GM19438 (cell line): ENCODE data around the gene LEKR1.
"Not testable (repeated sequence)": the region's sequence is repeated elsewhere in the genome, so short reads cannot be mapped to it uniquely, and the experiment has no call there.

Source experiments
- ATAC-seq: cut with Tn5 transposase; IDR thresholded peaks from one replicate; pipeline ENCODE4 v1.9.1; 2021; ENCODE audit warnings: low read depth; ENCODE audit not compliant: unreplicated experiment

Gene LEKR1

DNA sequence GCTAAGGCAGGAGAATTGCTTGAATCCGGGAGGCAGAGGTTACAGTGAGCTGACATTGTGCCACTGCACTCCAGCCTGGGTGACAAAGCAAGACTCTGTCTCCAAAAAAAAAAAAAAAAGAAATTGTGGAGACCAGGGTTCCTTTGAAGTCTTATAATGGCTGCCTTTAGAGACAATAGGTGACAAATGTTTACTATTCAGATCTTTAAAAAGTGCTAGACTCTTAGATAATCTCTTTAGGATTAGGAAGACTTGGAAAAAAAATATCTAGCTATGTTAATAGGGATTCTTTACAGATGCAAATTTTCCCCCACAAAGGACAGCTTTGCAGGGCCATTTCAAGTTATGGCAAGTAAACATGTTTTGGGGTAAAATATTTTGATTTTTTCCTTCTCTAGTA lies 71.7 kb downstream of the LEKR1 start:
- ATAC-seq = not testable (repeated sequence)

DNA sequence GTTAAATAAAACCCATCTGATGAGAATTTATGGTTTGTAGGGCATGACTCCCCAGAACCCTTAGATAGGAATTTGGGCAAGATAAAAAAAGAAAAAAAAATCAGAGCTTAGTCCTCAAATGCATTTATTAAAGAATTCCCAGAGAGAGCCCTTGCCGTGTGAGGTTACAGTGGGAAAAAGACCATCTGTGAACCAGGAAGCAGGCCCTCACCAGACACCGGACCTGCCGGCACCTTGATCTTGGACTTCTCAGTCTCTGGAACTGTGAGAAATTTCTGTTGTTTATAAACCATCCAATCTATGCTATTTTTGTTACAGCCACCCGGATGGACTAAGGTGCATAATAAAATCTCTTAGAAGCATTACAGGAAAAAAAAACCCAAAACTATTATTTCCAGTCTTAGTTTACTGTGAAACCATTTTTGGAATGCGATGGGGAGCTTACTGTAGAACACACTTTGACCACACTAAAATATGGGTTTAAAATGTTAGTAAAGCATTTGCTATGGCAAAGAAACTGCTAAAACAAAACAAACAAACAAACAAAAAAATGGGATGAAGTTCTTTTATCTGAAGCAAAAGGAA lies 72.2 kb downstream of the LEKR1 start:
- no peak for ATAC-seq

DNA sequence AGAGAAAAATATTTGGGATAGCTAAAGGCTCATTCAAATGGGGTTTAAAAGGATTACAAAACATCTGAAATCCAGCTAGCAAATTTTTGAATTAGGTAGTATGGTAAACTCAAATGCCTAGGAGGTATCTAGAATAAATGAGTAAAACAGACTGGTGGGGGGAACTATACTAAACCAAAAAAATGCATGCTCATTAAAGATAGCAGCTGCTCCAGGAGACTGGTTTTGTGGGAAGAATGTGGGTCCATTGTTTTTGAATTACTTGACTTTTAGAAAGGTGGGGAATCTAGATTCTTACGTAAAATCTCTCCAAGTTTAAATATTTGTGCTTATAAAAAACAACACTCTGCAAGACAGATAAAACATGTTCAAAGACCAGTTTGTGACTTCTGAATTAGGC lies 73.8 kb downstream of the LEKR1 start:
- ATAC-seq = no peak

DNA sequence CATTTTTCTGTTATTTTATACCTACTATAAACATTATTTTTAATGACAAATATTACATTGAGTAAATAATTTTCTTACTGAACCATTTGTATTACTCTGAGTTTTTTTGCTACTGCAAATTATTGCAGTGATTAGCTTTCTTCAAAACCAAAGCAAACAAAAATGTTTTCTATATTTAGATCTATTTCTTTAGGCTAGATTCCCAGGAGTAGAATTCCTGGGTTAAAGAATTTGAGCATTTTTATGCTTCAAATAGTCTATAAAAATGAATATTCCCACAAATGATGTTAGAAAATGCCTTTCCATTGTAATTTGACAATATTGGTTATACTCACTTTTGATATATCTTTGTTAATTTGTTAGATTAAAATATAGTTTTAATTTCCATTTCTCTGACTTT lies 76.8 kb downstream of the LEKR1 start:
- no peak for ATAC-seq

DNA sequence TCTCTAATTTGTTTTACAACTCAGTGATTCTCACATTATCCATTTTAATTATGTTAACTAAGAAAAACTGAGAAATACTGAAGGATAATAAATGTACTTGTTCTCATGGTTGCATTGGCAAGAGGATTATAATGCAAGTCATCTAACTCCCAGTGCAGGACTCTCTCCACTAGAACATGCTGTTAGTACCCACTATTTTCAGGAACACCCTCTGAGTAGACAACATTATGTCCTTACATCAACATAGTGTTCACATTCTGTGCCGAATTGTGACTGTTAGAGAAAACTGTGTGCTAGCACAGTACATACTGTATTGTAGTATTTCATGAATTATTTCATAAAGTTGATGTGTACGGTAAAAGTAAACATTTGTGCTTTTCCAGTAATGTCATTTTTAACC lies 80.1 kb downstream of the LEKR1 start:
- no peak for ATAC-seq

DNA sequence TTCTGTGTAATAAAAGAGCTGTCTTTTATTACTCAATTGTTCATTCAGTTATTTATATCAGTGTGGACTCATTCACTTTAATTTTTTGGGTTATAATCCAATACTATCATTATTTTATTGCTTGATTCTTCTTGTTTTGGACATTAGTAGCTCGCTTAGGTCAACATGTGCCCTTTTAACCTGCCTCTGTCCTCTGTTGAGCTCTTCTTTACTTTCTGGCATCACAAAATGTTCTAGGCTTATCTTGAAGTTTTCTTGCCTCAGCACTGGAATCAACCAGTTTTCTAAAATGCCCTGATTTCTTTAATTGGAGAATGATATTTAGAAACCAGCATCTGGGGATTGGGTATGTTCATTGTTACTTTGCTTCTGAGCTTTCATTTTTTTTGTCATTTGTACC lies 82.2 kb downstream of the LEKR1 start:
- no peak for ATAC-seq

DNA sequence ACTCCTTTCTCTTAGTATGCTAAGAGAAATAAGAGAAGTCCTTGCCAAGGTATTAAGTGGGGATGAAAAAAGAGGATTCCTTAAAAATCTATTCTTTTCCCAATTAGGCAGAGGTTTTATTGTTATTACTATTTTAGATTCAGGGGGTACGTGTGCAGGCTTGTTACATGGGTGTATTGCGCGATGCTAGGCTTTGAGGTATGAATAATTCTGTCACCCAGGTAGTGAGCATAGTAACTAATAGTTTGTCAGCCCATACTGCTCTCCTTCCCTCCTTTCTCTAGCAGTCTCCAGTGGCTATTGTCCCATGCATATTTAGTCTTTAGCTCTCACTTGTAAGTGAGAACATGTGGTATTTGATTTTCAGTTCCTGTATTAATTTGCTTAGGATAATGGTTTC lies 83.9 kb downstream of the LEKR1 start:
- ATAC-seq = no peak

DNA sequence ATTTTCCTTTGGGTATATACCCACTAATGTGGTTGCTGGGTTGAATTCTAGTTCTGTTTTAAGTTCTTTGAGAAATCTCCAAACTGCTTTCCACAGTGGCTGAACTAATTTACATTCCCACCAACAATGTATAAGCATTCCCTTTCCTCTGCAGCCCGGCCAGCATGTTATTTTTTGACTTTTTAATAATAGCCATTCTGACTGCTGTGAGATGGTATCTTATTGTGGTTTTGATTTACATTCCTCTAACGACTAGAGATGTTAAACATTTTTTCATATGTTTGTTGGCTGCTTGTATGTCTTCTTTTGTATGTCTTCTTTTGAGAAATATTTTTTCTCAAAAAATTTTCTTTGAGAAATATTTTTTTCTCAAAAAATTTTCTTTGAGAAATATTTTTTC lies 84.7 kb downstream of the LEKR1 start:
- not testable (repeated sequence) for ATAC-seq

DNA sequence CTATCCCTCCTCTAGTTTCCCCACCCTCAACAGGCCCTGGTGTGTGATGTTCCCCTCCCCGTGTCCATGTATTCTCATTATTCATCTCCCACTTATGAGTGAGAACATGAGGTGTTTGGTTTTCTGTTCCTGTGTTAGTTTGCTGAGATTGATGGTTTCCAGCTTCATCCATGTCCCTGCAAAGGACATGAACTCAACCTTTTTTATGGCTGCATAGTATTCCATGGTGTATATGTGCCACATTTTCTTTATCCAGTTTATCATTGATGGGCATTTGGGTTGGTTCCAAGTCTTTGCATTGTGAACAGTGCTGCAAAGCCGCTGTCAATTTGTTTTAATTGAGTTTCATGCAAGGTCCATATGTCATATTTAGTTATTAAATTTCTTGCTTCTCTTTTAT lies 88.1 kb downstream of the LEKR1 start:
- ATAC-seq = not testable (repeated sequence)

DNA sequence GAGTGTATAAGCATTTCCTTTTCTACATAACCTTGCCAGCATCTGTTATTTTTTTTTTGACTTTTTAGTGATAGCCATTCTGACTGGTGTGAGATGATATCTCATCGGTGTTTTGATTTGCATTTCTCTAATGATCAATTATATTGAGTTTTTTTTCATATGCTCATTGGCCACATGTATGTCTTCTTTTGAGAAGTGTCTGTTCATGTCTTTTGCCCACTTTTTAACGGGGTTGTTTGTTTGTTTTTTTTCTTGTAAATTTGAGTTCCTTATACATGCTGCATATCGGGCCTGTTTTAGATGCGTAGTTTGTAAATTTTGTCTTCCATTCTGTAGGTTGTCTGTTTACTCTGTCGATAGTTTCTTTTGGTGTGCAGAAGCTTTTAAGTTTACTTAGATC lies 89.2 kb downstream of the LEKR1 start:
- ATAC-seq = no peak

DNA sequence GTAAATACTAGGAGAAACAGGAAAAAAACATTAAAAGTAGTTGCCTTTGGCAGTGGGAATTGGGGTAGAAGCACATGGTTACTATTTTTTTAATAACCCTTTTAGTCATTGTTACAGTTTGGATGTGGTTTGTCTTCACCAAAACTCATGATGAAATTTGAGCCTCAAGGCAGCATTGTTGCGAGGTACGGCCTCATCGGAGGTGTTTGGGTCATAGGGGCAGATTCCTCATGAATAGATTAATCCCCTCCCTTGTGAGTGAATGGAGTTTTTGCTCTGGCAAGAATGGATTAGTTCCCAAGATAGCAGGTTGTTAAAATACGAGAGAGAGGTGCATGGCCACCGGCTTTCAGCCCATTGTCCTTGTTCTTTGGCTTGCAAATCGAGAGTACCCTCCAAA lies 92.6 kb downstream of the LEKR1 start:
- ATAC-seq = no peak

DNA sequence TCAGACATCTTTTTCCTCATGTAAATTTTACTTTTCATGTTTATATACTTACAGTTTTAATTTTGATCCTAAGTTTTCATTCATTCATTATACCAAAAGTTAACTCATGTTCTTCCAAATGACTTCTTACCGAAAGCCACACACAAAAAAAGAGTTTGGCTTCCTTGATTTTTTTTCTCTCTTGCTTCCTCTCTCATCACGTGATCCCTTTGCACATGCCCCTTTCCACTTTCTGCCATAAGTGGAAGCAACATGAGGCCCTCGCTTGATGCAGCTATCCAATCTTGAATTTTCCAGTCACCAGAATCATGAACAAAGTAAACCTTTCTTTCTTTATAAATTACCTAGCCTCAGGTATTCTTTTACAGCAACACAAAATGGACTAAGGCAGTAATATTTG lies 93.7 kb downstream of the LEKR1 start:
- no peak for ATAC-seq

DNA sequence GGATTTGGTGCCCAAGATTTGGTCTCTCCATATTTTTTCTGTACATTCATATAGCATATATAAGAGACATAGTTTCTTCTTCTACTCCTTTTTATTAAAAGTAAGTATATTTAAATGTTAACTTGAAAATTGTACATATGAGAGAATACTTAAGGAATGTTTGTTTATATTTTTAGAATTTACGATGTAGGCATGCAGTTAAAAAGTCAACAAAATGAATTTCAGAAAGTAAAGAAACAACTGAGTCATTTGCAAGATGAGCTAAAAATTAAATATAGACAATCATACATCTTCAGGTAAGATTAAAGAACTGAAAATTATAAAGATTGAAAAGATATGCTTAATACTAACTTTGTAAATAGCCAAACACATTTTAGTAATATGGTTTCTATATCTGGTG lies 94.2 kb downstream of the LEKR1 start:
- ATAC-seq = no peak

DNA sequence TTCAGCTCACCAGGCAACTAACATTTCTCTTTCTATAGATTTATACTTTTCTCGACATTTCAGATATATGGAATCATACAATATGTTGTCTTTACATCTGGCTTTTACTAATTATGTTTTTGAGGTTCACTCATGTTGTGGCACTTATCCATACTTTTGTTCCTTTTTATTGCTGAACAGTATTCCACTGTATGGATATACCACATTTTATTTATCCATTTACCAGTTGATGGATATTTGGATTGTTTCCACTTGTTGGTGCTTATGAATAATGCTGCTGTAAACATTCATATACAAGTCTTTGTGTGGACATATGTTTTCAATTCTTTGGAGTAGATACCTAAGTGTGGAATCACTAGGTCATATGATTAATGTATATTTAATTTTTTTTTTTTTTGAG lies 97.2 kb downstream of the LEKR1 start:
- no peak for ATAC-seq

DNA sequence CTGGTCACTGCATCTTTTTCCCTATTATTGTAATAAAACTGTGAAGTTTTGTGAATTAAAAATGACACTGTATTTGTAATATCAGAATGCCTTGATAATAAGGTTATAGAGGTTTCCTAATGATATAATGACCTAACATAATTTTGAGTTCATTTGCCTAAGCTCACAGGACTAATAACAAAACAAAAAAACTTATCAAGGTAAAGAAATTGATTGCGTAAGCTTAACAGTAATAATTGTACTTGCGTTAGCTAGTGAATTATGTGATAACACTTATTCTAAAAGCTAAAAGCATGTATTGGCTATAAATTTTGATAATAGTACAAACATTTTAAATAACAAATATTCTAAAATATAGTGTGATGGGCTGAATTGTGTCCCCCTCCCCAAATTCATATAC lies 112.6 kb downstream of the LEKR1 start:
- no peak for ATAC-seq

DNA sequence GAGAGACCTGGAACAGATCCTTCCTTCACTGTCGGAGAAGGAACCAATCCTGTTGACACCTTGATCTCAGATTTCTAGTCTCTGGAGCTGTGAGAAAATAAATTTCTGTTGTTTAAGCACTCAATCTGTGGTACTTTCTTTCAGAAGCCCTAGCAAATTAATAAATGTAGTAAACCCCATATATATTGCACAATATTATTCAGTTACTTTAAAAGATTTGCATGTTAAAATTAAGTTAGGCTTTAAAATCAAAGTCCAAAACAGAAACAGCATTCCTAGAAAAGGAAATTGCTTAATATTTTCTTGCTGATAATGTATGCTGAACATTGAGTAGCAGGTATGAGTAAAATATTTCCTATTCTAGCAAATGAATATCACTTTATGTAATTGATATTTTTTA lies 113.2 kb downstream of the LEKR1 start:
- no peak for ATAC-seq

DNA sequence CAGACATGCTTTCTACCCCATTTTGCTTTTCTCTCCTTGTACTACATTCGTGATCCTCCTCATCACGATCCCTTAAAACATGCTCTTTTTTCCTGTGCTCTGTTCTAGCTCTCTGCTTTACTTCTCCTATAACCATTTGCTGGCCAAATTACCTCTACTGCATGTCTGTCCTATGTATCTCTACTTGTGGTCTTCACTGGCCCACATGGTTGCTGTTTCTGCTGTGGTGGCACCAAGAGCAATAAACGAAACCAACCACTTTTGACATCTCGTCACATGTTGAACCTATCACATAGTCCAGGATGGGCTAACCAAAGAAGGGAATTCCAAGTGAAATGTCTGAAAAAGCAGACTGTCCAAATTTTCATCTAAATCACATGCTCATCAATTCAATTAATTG lies 115.2 kb downstream of the LEKR1 start:
- ATAC-seq = no peak

DNA sequence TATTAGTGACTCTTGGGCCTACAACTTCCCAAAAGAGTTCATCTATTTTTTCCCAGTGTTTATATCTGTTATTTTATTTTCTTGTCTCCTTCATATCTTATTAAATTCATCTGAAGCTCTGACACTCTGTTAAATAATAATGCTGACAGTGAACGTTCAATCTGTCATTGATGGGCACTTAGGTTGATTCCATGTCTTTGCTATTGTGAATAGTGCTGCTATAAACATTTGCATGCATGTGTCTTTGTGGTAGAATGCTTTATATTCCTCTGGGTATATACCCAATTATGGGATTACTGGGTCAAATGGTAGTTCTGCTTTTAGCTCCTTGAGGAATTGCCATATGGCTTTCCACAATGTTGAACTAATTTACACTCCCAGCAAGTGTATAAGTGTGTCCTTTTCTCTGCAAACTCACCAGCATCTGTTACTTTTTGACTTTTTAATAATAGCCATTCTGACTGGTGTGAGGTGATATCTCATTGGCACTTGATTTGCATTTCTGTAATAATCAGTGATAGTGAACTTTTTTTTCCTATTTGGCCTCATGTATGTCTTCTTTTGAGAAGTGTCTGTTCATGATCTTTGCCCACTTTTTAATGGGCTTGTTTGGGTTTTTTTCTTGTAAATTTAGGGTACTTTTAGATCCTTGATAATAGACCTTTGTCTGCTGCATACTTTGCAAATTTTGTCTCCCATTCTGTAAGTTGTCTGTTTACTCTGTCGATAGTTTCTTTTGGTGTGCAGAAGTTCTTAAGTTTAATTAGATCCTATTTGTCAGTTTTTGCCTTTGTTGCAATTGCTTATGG lies 122.5 kb downstream of the LEKR1 start:
- ATAC-seq = no peak

DNA sequence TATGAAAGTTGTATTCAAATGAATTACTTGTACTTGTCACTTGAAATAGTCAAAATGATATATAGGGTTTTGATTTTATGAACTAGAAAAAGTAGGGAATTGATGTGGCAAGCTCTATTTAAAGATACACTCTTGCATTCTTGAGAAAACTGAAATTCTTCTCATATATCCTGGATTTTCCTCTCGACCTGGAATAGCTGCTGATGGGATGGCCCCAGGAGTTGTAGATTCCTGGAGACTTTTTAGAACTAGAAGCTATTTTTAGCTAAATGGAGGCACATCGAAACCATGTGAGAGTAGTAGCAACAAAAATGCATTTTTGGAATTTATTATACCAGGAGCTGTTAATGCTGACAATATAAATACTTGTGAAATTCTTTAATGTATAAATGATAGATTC lies 125.9 kb downstream of the LEKR1 start:
- ATAC-seq = no peak

DNA sequence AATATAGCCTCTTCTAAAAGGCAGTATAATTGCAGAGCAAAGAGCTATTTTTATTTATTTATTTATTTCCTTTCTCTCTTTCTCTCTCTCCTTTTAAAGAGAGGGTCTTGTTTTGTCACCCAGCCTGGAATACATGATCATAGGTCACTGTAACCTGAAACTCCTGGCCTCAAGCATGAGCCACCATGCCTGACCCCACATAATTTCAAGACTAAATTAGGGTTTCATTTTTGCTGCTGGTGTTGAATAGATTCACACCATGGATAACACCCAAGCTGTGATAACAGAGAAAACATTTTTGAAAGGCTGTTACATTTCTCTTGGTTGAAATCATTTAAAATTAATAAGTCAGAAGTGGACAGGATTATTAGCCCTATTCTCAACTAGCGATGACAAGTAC lies 131.6 kb downstream of the LEKR1 start:
- peak; percentile 99 for ATAC-seq

DNA sequence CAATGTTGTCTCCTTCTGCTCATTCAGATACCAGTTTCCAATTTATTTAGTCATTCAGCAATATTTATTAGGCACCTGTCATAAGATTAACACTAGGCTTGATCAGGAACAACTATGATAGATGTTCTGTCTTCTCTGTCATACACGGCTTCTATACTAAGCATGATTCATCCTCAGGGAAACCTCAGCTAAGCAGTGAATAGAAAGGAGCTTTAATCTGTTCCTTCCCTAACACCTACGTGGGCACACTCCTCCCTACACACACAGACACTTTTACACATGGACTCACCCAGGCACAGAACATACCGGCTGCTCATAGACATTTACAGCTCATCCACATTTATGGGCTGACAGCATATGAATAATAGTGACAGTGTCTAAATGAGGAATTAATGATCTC lies 136.9 kb downstream of the LEKR1 start:
- ATAC-seq = no peak

DNA sequence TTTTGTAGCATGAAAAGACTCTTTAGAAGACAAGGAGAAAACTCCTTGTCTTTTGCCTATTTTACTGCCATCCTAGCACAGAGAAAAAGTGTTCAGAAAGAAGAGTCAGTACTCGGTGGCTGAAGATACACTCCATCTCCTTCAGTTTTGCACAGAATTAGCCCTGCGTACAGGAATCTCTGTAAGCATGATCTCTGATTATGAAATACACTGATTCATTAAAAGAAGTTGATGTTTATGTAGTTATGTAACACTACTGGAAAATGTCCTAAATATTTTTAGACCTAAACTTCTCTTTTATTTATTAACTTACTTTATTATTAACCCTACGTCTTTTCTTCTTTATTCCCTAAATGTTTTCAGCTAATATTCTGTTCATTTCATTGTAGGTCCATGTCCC lies 138.4 kb downstream of the LEKR1 start:
- no peak for ATAC-seq

DNA sequence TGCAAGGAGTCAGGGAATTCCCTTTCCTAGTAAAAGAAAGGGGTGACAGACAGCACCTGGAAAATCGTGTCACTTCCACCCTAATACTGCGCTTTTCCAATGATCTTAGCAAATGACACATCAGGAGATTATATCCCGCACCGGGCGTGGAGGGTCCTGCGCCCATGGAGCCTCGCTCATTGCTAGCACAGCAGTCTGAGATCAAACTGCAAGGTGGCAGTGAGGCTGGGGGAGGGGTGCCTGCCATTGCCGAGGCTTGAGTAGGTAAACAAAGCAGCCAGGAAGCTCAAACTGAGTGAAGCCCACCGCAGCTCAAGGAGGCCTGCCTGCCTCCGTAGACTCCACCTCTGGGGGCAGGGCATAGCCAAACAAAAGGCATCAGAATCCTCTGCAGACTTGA lies 140.2 kb downstream of the LEKR1 start:
- ATAC-seq = not testable (repeated sequence)
